Parathyroid adenoma (tissue), 2 donors: ENCODE results near the gene KLF15.

ENCODE experiments used
- H2AFZ ChIP-seq: fragments of 300-600 bp; sonication (generic); one replicate; pipeline ENCODE4 v1.7.0; 2017; ENCODE audit warnings: antibody characterized with exemption, mild to moderate bottlenecking
- H3K27ac ChIP-seq: fragments of 300-600 bp; sonication (generic); one replicate; pipeline ENCODE4 v1.7.0; 2017
- H3K27me3 ChIP-seq: fragments of 300-600 bp; sonication (generic); one replicate; pipeline ENCODE4 v1.7.0; 2017; ENCODE audit warnings: low read length; ENCODE audit not compliant: control insufficient read depth, insufficient read depth
- H3K36me3 ChIP-seq: fragments of 300-600 bp; sonication (generic); one replicate; pipeline ENCODE4 v1.7.0; 2017; ENCODE audit warnings: low read length; ENCODE audit not compliant: control insufficient read depth, insufficient read depth
- H3K4me1 ChIP-seq: fragments of 300-600 bp; sonication (generic); one replicate; pipeline ENCODE4 v1.7.0; 2017; ENCODE audit warnings: control low read depth
- H3K4me2 ChIP-seq: fragments of 300-600 bp; sonication (generic); one replicate; pipeline ENCODE4 v1.7.0; 2017; ENCODE audit warnings: low read length
- H3K4me3 ChIP-seq: fragments of 300-600 bp; sonication (generic); one replicate; pipeline ENCODE4 v1.7.0; 2017; ENCODE audit warnings: low read depth, low read length
- H3K79me2 ChIP-seq: fragments of 300-600 bp; sonication (generic); one replicate; pipeline ENCODE4 v1.7.0; 2017; ENCODE audit warnings: control low read depth
- H3K9ac ChIP-seq: fragments of 300-600 bp; sonication (generic); one replicate; pipeline ENCODE4 v1.7.0; 2017; ENCODE audit warnings: mild to moderate bottlenecking
- H3K9me3 ChIP-seq: fragments of 300-600 bp; sonication (generic); one replicate; pipeline ENCODE4 v1.7.0; 2017; ENCODE audit warnings: low read length; ENCODE audit not compliant: control insufficient read depth
- CTCF ChIP-seq: fragments of 300-600 bp; sonication (generic); IDR thresholded peaks from one replicate; pipeline ENCODE4 v1.7.0; 2017; ENCODE audit warnings: antibody characterized with exemption, mild to moderate bottlenecking
- donor health status: primary hyperparathyroidism.

Gene KLF15

GRCh38 chr3:126365351-126366277 lies 8.4 kb upstream of the KLF15 start:
- Histone ChIP-seq H3K27ac (no peak overlapping the region), H3K4me1 (no peaks in the 10 kb centered on the region), H3K9ac (no peak overlapping the region), H3K4me2 (no peak overlapping the region), H3K9me3 (no peaks in the 10 kb centered on the region), H3K36me3 (no peaks in the 10 kb centered on the region), H3K79me2 (no peaks in the 10 kb centered on the region), H2AFZ (no peak overlapping the region), H3K27me3 (no peaks in the 10 kb centered on the region), H3K4me3 (no peak overlapping the region)
- no peak for TF ChIP-seq CTCF

- H3K4me1 ChIP-seq = no peaks in the 10 kb centered on the region
- no peaks in the 10 kb centered on the region for H3K27me3 ChIP-seq
- no peak overlapping the region for H3K9ac ChIP-seq
- no peaks in the 10 kb centered on the region for H3K79me2 ChIP-seq
- H3K9me3 ChIP-seq = no peaks in the 10 kb centered on the region
- no peak overlapping the region for H2AFZ ChIP-seq
- TF ChIP-seq CTCF = no peak
- no peak overlapping the region for H3K27ac ChIP-seq
- no peak overlapping the region for H3K4me2 ChIP-seq
- H3K4me3 ChIP-seq = no peak overlapping the region
- no peaks in the 10 kb centered on the region for H3K36me3 ChIP-seq
Observed at GRCh38 chr3:126364731-126365301, 7.6 kb upstream of the KLF15 start.

- no peak overlapping the region for H3K9ac ChIP-seq
- no peak overlapping the region for H3K27ac ChIP-seq
- no peaks in the 10 kb centered on the region for H3K79me2 ChIP-seq
- no peaks in the 10 kb centered on the region for H3K36me3 ChIP-seq
- no peak overlapping the region for H3K4me3 ChIP-seq
- no peak overlapping the region for H2AFZ ChIP-seq
- H3K9me3 ChIP-seq = no peaks in the 10 kb centered on the region
- no peak overlapping the region for H3K4me2 ChIP-seq
- no peaks in the 10 kb centered on the region for H3K27me3 ChIP-seq
- no peak for TF ChIP-seq CTCF
- no peaks in the 10 kb centered on the region for H3K4me1 ChIP-seq
Observed at GRCh38 chr3:126364130-126364695, 7.0 kb upstream of the KLF15 start.

DNA sequence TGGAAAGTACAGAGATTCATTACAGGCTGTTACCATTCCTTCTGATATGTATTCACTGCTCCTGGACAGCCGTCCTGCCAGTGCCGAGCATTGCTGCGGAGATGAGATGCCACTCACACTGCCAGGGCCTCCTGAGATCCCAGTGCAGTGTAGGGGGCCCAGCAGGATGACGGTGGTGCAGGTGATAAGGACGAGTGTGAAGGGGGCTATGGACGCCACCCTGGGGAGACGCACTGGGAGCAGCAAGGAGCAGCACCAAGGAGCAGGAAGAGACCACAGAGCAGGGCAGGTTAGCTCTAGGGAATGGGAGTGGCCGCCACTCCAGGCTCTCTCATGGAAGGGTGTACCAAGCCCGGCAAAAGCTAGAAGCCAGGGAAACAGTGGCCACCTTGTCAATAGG lies 4.0 kb upstream of the KLF15 start:
- TF ChIP-seq CTCF = no peak
- Histone ChIP-seq H3K4me1 (peaks cover 3% of the 10 kb centered on the region), H3K27ac (no peak overlapping the region), H3K27me3 (no peaks in the 10 kb centered on the region), H3K4me2 (no peak overlapping the region), H3K9me3 (no peaks in the 10 kb centered on the region), H3K9ac (no peak overlapping the region), H3K36me3 (no peaks in the 10 kb centered on the region), H3K79me2 (no peaks in the 10 kb centered on the region), H2AFZ (no peak overlapping the region), H3K4me3 (no peak overlapping the region)
